Measurements from ENCODE around the gene TIMM29.

GRCh38 chr19:10892256-10892655 is 36.4 kb upstream of the TIMM29 start:
- TF ChIP-seq, protein P1, sequence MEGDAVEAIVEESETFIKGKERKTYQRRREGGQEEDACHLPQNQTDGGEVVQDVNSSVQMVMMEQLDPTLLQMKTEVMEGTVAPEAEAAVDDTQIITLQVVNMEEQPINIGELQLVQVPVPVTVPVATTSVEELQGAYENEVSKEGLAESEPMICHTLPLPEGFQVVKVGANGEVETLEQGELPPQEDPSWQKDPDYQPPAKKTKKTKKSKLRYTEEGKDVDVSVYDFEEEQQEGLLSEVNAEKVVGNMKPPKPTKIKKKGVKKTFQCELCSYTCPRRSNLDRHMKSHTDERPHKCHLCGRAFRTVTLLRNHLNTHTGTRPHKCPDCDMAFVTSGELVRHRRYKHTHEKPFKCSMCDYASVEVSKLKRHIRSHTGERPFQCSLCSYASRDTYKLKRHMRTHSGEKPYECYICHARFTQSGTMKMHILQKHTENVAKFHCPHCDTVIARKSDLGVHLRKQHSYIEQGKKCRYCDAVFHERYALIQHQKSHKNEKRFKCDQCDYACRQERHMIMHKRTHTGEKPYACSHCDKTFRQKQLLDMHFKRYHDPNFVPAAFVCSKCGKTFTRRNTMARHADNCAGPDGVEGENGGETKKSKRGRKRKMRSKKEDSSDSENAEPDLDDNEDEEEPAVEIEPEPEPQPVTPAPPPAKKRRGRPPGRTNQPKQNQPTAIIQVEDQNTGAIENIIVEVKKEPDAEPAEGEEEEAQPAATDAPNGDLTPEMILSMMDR (conservative IDR thresholded peaks at IDR 0.05 in 1 of 2, IDR thresholded peaks at IDR 0.05 in 1 of 2; ENCODE audit: extremely low read depth in 1 of 2, insufficient read depth in 1 of 2, low read depth in 1 of 2, low read length in 2 of 2): no peak
- no peak for TF ChIP-seq EZH2 (IDR thresholded peaks at IDR 0.05; ENCODE audit: borderline replicate concordance, low read length)
